C4-2B (cell line): ENCODE data around the gene CTSD.

Experiments
- H3K27ac ChIP-seq: fragments of 450-650 bp; 2 replicates; pipeline ENCODE4 v1.5.1; 2017
- ZFX ChIP-seq: fragments of 450-650 bp; IDR thresholded peaks from 2 replicates; pipeline ENCODE4 v1.6.1; 2017
- TF ChIP-seq, protein P1 (sequence below): fragments of 450-650 bp; conservative IDR thresholded peaks from 2 replicates; pipeline ENCODE4 v1.5.1; 2017; ENCODE audit warnings: mild to moderate bottlenecking

The CTSD gene

GRCh38 chr11:1785749-1786413, 22.2 kb upstream of the CTSD start:
- H3K27ac ChIP-seq = no peak overlapping the region
- TF ChIP-seq, protein P1, sequence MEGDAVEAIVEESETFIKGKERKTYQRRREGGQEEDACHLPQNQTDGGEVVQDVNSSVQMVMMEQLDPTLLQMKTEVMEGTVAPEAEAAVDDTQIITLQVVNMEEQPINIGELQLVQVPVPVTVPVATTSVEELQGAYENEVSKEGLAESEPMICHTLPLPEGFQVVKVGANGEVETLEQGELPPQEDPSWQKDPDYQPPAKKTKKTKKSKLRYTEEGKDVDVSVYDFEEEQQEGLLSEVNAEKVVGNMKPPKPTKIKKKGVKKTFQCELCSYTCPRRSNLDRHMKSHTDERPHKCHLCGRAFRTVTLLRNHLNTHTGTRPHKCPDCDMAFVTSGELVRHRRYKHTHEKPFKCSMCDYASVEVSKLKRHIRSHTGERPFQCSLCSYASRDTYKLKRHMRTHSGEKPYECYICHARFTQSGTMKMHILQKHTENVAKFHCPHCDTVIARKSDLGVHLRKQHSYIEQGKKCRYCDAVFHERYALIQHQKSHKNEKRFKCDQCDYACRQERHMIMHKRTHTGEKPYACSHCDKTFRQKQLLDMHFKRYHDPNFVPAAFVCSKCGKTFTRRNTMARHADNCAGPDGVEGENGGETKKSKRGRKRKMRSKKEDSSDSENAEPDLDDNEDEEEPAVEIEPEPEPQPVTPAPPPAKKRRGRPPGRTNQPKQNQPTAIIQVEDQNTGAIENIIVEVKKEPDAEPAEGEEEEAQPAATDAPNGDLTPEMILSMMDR = no peak
- no peak for TF ChIP-seq ZFX

DNA sequence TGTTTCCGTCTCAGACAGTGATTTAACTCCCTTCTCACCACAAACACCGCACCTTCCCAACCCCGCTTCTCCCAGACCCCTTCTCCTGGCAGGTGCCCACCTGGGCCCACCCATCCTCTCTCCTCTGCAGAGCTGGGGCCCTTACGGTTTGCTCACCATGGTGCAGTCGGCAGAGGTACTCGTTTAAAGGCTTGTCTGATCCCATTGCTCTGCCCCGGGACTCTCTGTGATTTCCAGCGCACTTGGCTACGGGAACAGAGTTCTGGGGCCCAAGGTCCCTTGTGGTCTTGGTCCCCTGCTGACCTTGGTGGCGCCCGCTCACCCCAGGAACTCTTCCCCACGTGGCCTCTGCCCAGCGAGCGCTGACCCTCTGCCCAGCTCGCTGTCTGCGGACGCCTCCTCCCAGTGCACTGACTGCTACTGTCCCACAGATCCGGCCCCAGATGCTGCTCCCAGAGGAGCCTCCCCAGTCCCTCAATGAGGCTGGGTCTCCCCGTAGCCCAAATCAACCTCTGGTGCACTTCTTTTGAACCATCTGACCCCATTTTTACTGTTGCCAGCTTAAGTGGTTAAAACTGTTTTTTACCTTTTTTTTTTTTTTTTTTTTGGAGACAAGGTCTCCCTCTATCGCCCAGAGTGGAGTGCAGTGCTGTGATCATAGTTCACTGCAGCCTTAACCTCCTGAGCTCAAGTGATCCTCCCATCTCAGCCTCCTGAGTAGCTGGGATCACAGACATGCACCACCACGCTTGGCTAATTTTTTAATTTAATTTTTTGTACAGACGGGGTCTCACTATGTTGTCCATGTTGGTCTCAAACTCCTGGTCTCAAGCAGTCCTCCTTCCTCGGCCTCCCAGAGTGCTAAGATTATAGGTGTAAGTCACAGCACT, 21.3 kb upstream of the CTSD start:
- no peak overlapping the region for H3K27ac ChIP-seq
- TF ChIP-seq, protein P1 = no peak
- TF ChIP-seq ZFX = no peak

DNA sequence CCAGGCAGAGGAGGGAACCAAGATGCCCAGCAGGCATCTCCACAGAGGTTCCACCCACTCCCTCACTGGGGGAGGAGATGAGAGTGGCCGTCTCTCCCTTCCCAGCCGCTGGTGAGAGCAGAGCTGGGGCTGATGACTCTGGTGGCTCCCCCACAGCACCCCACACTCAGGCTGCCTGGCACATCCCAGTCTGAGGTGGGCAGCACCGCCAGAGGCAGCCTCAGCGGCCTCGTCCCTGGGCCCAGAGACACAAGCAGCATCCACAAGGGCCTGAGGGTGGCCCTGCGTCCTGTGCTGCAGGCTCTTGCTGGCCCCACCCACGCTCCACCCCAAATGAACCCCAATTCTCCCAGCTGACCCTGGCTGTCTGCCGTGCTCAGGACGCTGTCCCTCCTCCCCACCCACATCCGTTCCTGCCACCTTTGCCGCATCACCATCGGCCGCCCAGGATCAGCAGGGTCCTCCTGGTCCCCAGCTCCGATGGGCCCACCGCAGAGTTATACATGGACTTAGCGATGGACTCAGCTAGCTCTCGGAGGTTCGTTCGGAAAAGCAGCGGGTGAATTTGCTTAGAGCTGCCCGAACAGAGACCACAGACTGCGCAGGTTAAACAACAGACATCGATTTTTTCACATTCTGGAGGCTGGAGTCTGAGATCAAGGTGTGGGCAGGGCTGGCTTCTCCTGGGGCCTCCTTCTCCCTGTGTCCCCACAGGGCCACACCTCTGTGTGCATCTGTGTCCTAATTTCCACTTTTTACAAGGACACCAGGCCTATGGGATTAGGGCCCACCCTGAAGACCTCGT, 20.2 kb upstream of the CTSD start:
- H3K27ac ChIP-seq = no peak overlapping the region
- TF ChIP-seq, protein P1 = no peak
- TF ChIP-seq ZFX = no peak

GRCh38 chr11:1782831-1783724, 19.4 kb upstream of the CTSD start:
- no peak for TF ChIP-seq ZFX
- H3K27ac ChIP-seq = no peak overlapping the region

DNA sequence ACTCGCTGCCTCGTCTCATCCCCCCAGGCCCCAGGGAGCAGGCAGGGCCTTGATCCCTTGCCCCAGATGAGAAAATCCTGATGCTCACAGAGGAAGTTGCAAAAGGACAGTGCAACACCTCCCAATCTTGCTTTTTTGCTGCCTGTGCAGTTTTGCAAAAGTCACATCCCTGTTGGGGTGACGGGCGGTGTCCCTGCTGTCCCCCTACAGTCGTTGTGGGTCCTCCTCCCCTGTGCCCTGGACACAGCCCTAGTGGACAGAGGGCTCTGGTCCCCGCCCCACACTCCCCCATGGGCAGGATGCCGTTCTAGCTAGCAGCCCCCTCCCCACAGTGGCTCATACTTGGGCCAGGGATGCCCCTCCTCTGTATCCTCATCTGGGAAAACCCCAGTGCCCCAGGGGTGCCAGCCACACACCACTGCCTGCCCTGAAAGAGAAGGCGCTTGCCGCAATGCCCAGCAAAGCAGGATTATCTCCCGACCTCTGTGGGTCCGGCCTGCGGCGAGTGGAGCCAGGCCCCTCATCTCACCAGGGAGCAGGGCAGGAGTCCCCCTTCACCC, 18.4 kb upstream of the CTSD start:
- no peak overlapping the region for H3K27ac ChIP-seq

GRCh38 chr11:1781593-1781975, 17.9 kb upstream of the CTSD start:
- TF ChIP-seq, protein P1 = no peak
- TF ChIP-seq ZFX = no peak
- no peak overlapping the region for H3K27ac ChIP-seq

More for the DNA sequence above, 18.4 kb upstream of the CTSD start:
- TF ChIP-seq ZFX = no peak
- TF ChIP-seq, protein P1 = no peak
